NT2/D1 (cell line): ENCODE results near the gene FLYWCH1.

ENCODE experiments used
- YY1 ChIP-seq: IDR thresholded peaks from 2 replicates; pipeline ENCODE4 v1.6.1; 2011; ENCODE audit not compliant: insufficient read length, insufficient read depth
- ZNF274 ChIP-seq: IDR thresholded peaks from 2 replicates; pipeline ENCODE4 v1.6.1; 2011; ENCODE audit warnings: mild to moderate bottlenecking, low read depth, low read length

DNA sequence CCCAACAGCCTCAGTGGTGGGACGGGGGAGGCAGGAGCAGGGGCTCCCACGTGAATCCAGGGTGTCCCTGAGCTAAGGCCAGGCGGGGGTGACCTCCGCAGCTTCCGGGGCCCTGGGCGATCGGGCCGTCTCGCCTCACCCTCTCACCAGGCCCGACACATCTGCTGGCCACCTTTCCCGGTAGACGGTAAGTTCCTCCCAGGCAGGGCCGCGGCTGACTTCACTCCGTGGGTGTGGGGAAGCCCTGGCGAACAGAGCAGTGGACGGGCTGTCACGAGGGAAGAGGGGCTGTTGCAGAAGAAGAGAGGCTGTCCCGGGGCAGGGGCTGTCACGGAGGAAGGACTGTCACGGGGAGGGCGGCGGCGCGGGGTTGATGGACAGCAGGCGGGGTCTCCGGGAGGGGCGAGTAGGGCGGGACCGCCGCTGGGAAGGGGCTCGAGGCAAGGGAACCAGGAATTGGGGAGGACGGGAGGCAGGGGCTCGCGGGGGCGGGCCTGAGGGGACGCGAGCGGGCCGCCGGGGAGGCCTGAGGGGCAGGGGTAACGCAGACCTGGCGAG is 68.0 kb downstream of the FLYWCH1 start:
- TF ChIP-seq ZNF274 (no peak), YY1 (no peak)
